HL-60 (cell line): ENCODE data around the gene CCDC183.

Experiments used
- DNase-seq, 2 experiments: peaks; one replicate each; pipeline ENCODE4 v3.0.0-alpha.2; 2010 to 2020; ENCODE audit warnings: low read depth in 1 of 2, low spot score in 1 of 2
- H3K27ac ChIP-seq: fragments of 250-450 bp; sonication (Bioruptor Pico); replicated peaks from 2 replicates; pipeline ENCODE4 v1.5.1; 2020; ENCODE audit warnings: mild to moderate bottlenecking, moderate library complexity
- H3K27me3 ChIP-seq: fragments of 250-450 bp; sonication (Bioruptor Pico); 2 replicates; pipeline ENCODE4 v1.5.1; 2021; ENCODE audit warnings: mild to moderate bottlenecking, moderate library complexity; ENCODE audit not compliant: insufficient read depth, poor library complexity, severe bottlenecking
- H3K4me3 ChIP-seq: replicated peaks from 2 replicates; pipeline ENCODE4 v1.5.1; 2011; ENCODE audit warnings: mild to moderate bottlenecking, control low read depth, low read length; ENCODE audit not compliant: insufficient read depth
- GABPA ChIP-seq: IDR thresholded peaks from 2 replicates; pipeline ENCODE4 v1.6.1; 2012; ENCODE audit warnings: low read depth
- POLR2AphosphoS5 ChIP-seq: IDR thresholded peaks from 2 replicates; pipeline ENCODE4 v1.6.1; 2012; ENCODE audit warnings: low read depth
- SPI1 ChIP-seq: IDR thresholded peaks from 2 replicates; pipeline ENCODE4 v1.6.1; 2012; ENCODE audit warnings: low read depth, mild to moderate bottlenecking, borderline replicate concordance
- TF ChIP-seq, protein P1 (sequence below): IDR thresholded peaks from 2 replicates; pipeline ENCODE4 v1.6.1; 2012; ENCODE audit warnings: low read depth; ENCODE audit not compliant: insufficient replicate concordance
- TF ChIP-seq, protein P2 (sequence below): IDR thresholded peaks from one replicate; pipeline ENCODE4 v1.5.1; 2011; ENCODE audit warnings: low read length, control low read depth, inconsistent platforms; ENCODE audit not compliant: insufficient read depth

Gene CCDC183

GRCh38 chr9:136825295-136826187 is 29.4 kb downstream of the CCDC183 start:
- no peaks in the 10 kb centered on the region for H3K27me3 ChIP-seq
- H3K27ac ChIP-seq, result no peak overlapping the region
- TF ChIP-seq, protein P1, sequence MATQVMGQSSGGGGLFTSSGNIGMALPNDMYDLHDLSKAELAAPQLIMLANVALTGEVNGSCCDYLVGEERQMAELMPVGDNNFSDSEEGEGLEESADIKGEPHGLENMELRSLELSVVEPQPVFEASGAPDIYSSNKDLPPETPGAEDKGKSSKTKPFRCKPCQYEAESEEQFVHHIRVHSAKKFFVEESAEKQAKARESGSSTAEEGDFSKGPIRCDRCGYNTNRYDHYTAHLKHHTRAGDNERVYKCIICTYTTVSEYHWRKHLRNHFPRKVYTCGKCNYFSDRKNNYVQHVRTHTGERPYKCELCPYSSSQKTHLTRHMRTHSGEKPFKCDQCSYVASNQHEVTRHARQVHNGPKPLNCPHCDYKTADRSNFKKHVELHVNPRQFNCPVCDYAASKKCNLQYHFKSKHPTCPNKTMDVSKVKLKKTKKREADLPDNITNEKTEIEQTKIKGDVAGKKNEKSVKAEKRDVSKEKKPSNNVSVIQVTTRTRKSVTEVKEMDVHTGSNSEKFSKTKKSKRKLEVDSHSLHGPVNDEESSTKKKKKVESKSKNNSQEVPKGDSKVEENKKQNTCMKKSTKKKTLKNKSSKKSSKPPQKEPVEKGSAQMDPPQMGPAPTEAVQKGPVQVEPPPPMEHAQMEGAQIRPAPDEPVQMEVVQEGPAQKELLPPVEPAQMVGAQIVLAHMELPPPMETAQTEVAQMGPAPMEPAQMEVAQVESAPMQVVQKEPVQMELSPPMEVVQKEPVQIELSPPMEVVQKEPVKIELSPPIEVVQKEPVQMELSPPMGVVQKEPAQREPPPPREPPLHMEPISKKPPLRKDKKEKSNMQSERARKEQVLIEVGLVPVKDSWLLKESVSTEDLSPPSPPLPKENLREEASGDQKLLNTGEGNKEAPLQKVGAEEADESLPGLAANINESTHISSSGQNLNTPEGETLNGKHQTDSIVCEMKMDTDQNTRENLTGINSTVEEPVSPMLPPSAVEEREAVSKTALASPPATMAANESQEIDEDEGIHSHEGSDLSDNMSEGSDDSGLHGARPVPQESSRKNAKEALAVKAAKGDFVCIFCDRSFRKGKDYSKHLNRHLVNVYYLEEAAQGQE, result no peak
- TF ChIP-seq, protein P2, sequence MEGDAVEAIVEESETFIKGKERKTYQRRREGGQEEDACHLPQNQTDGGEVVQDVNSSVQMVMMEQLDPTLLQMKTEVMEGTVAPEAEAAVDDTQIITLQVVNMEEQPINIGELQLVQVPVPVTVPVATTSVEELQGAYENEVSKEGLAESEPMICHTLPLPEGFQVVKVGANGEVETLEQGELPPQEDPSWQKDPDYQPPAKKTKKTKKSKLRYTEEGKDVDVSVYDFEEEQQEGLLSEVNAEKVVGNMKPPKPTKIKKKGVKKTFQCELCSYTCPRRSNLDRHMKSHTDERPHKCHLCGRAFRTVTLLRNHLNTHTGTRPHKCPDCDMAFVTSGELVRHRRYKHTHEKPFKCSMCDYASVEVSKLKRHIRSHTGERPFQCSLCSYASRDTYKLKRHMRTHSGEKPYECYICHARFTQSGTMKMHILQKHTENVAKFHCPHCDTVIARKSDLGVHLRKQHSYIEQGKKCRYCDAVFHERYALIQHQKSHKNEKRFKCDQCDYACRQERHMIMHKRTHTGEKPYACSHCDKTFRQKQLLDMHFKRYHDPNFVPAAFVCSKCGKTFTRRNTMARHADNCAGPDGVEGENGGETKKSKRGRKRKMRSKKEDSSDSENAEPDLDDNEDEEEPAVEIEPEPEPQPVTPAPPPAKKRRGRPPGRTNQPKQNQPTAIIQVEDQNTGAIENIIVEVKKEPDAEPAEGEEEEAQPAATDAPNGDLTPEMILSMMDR, result no peak
- TF ChIP-seq SPI1 (no peak), GABPA (no peak), POLR2AphosphoS5 (no peak)
- no peak overlapping the region for H3K4me3 ChIP-seq
- DNase-seq, result no peak

DNA sequence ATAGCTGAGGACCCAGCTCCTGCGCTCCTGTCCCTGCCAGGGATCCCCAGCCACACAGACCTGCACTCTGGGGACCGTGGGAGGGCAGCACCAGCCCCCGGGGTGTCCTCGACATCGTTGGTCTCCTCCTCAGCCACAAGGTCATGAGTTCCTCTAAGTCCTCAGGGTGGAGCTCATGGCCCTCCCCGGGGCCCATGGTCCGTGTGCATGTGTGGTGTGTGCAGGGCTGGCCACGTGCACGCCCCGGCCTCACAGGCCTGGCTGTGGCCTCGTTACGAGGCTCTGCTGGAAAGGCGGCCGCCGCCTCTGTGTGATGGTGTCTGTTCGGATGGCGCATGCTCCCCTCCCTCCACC is 30.0 kb downstream of the CCDC183 start:
- TF ChIP-seq, protein P1, result no peak
- TF ChIP-seq POLR2AphosphoS5 (no peak), GABPA (no peak), SPI1 (no peak)
- TF ChIP-seq, protein P2, result no peak
- H3K4me3 ChIP-seq, result no peak overlapping the region
- no peaks in the 10 kb centered on the region for H3K27me3 ChIP-seq
- no peak for DNase-seq
- H3K27ac ChIP-seq, result no peak overlapping the region

- Histone ChIP-seq H3K4me3 (no peak overlapping the region), H3K27ac (no peak overlapping the region), H3K27me3 (no peaks in the 10 kb centered on the region)
- TF ChIP-seq POLR2AphosphoS5, result 0 out of 2 replicates have a peak, but pooled peaks have one; percentile 17
- TF ChIP-seq, protein P2, result no peak
- no peak for TF ChIP-seq GABPA
- TF ChIP-seq, protein P1, result no peak
- TF ChIP-seq SPI1, result no peak
- no peak for DNase-seq
Measured at GRCh38 chr9:136826703-136827582, 30.8 kb downstream of the CCDC183 start.
